Esophagus muscularis mucosa (tissue), 4 donors: ENCODE results near the gene CMYA5.

Experiments used
- CTCF ChIP-seq, 3 experiments: fragments of 200-600 bp in 2 of 3; fragments of 450-650 bp in 1 of 3; sonication (generic) in 2 of 3; IDR thresholded peaks; one replicate each; pipeline ENCODE4 v1.5.1; 2017 to 2019; ENCODE audit warnings: antibody characterized with exemption in 3 of 3, mild to moderate bottlenecking in 2 of 3, moderate library complexity in 1 of 3
- EP300 ChIP-seq: sonication (generic); formaldehyde crosslinking; IDR thresholded peaks from one replicate; pipeline ENCODE4 v1.6.1; 2017; ENCODE audit warnings: antibody characterized with exemption
- POLR2A ChIP-seq: fragments of 450-650 bp; IDR thresholded peaks from one replicate; pipeline ENCODE4 v1.6.1; 2017; ENCODE audit warnings: antibody characterized with exemption, moderate library complexity, mild to moderate bottlenecking, low read depth

GRCh38 chr5:79787448-79787847 lies 97.8 kb downstream of the CMYA5 start:
- TF ChIP-seq CTCF (IDR thresholded peaks at IDR 0.05): no peak
- no peak for TF ChIP-seq EP300
- no peak for TF ChIP-seq POLR2A
